K562 (cell line): Measurements from ENCODE around the gene TMED8. TPM values are rescaled to one million over a fixed set of nuclear protein-coding genes. Genes with fewer than 3 reads are reported as not detected.

Experiments used
- CHD4 ChIP-seq: fragments of 200-600 bp; sonication (generic); IDR thresholded peaks from 3 replicates; pipeline ENCODE4 v1.6.1; 2012; ENCODE audit warnings: low read depth, mild to moderate bottlenecking, mixed read lengths, low read length, inconsistent platforms; ENCODE audit not compliant: insufficient read depth, insufficient replicate concordance, poor library complexity, severe bottlenecking
- CREB1 ChIP-seq, 2 experiments: sonication (generic) in 1 of 2; formaldehyde crosslinking in 1 of 2; IDR thresholded peaks; 2 replicates each; pipeline versions ENCODE4 v1.6.1 to v1.8.0; 2012 to 2022; ENCODE audit warnings: inconsistent platforms in 1 of 2, mild to moderate bottlenecking in 1 of 2, missing genetic modification reagents in 1 of 2, moderate library complexity in 1 of 2
- ETV6 ChIP-seq, 3 experiments: fragments of 150-350 bp in 1 of 3; sonication (generic) in 1 of 3; formaldehyde crosslinking in 1 of 3; IDR thresholded peaks; 2 replicates each; pipeline versions ENCODE4 v1.6.1 to v1.8.0; 2014 to 2022; ENCODE audit warnings: borderline replicate concordance in 2 of 3, low read depth in 2 of 3, antibody characterized with exemption in 1 of 3, low read length in 1 of 3, mild to moderate bottlenecking in 1 of 3, missing genetic modification reagents in 1 of 3
- GATAD2B ChIP-seq: fragments of 450-650 bp; IDR thresholded peaks from 2 replicates; pipeline ENCODE4 v1.6.1; 2017; ENCODE audit warnings: mild to moderate bottlenecking, borderline replicate concordance
- HCFC1 ChIP-seq: IDR thresholded peaks from 2 replicates; pipeline ENCODE4 v1.6.1; 2012; ENCODE audit warnings: low read depth, low read length, improper control_type of control experiment
- JUNB ChIP-seq: fragments of 450-650 bp; formaldehyde crosslinking; conservative IDR thresholded peaks from 2 replicates; pipeline ENCODE4 v1.4.0; 2020; ENCODE audit warnings: mild to moderate bottlenecking
- MAFK ChIP-seq: IDR thresholded peaks from 2 replicates; pipeline ENCODE4 v1.6.1; 2011; ENCODE audit warnings: low read length, improper control_type of control experiment
- MAX ChIP-seq: sonication (generic); formaldehyde crosslinking; IDR thresholded peaks from 2 replicates; pipeline ENCODE4 v1.9.0; 2022; ENCODE audit warnings: mild to moderate bottlenecking, missing genetic modification reagents
- MTA1 ChIP-seq: fragments of 450-650 bp; IDR thresholded peaks from 2 replicates; pipeline ENCODE4 v1.6.1; 2017; ENCODE audit warnings: borderline replicate concordance
- RBM34 ChIP-seq: fragments of 200-400 bp; formaldehyde crosslinking; IDR thresholded peaks from 2 replicates; pipeline ENCODE4 v1.6.1; 2018; ENCODE audit warnings: low read length, borderline replicate concordance; ENCODE audit not compliant: insufficient read depth
- TFE3 ChIP-seq: fragments of 450-650 bp; formaldehyde crosslinking; IDR thresholded peaks from 2 replicates; pipeline ENCODE4 v1.4.0; 2020; ENCODE audit warnings: mild to moderate bottlenecking, mixed read lengths
- ZC3H8 ChIP-seq: fragments of 450-650 bp; IDR thresholded peaks from 2 replicates; pipeline ENCODE4 v1.6.1; 2017
- ZMIZ1 ChIP-seq, 2 experiments: fragments of 150-350 bp in 1 of 2; IDR thresholded peaks; 2 replicates each; pipeline ENCODE4 v1.6.1; 2012 to 2016; ENCODE audit warnings: low read depth in 2 of 2, low read length in 2 of 2, mild to moderate bottlenecking in 1 of 2, moderate library complexity in 1 of 2
- ZNF12 ChIP-seq: sonication (generic); formaldehyde crosslinking; IDR thresholded peaks from 2 replicates; pipeline ENCODE4 v1.4.0; 2020; ENCODE audit warnings: mild to moderate bottlenecking, missing genetic modification reagents
- ZNF699 ChIP-seq: fragments of 250-450 bp; sonication (Bioruptor Pico); IDR thresholded peaks from 2 replicates; pipeline ENCODE4 v1.8.0; 2021; ENCODE audit warnings: mild to moderate bottlenecking, moderate library complexity; ENCODE audit not compliant: insufficient replicate concordance
- ZNF780A ChIP-seq: fragments of 250-450 bp; sonication (Bioruptor Pico); IDR thresholded peaks from 2 replicates; pipeline ENCODE4 v1.5.0; 2021; ENCODE audit warnings: mild to moderate bottlenecking
- polyA plus RNA-seq, 8 experiments: library from polyadenylated mRNA; depleted of rRNA in 4 of 8; stranded (reverse) in 5 of 8; unstranded in 3 of 8; fragments of >200 nt; fragmentation: Nextera tagmentation in 2 of 8; fragmentation: Illumina TruSeq in 1 of 8; extraction: Ambion mirVana in 2 of 8; extraction: Trizol in 1 of 8; gene quantifications; 2 replicates each; pipeline versions ENCODE4 v1.2.1 to v1.2.3, GENCODE V29; 2011 to 2014; ENCODE audit warnings: inconsistent platforms in 1 of 8, missing spikeins in 1 of 8
- total RNA-seq, 7 experiments: library from RNA; depleted of rRNA in 6 of 7; stranded (reverse); fragments of >200 nt in 6 of 7; fragmentation: Illumina TruSeq in 2 of 7; extraction: Trizol in 2 of 7; gene quantifications; 2 replicates each; pipeline versions ENCODE4 v1.2.1 to v1.2.3, GENCODE V29; 2011 to 2021; ENCODE audit warnings: low replicate concordance in 1 of 7
- TF ChIP-seq, protein P1 (sequence below): fragments of 450-650 bp; formaldehyde crosslinking; IDR thresholded peaks from 2 replicates; pipeline ENCODE4 v1.4.0; 2020; ENCODE audit warnings: mild to moderate bottlenecking, moderate library complexity
- TF ChIP-seq, protein P2 (sequence below): fragments of 450-650 bp; IDR thresholded peaks from 2 replicates; pipeline ENCODE4 v1.6.1; 2014; ENCODE audit warnings: low read depth, mild to moderate bottlenecking, moderate library complexity, borderline replicate concordance

Gene TMED8
- total and polyA plus RNA-seq, 9 of the 15 experiments (the other 6 are each of a cell fraction or from before 2014, with no cell fraction given): 3.3 to 17.4 (median 12.0) TPM

- no peak for TF ChIP-seq ZNF12 (CRISPR knock-in tag)
- TF ChIP-seq, protein P1, sequence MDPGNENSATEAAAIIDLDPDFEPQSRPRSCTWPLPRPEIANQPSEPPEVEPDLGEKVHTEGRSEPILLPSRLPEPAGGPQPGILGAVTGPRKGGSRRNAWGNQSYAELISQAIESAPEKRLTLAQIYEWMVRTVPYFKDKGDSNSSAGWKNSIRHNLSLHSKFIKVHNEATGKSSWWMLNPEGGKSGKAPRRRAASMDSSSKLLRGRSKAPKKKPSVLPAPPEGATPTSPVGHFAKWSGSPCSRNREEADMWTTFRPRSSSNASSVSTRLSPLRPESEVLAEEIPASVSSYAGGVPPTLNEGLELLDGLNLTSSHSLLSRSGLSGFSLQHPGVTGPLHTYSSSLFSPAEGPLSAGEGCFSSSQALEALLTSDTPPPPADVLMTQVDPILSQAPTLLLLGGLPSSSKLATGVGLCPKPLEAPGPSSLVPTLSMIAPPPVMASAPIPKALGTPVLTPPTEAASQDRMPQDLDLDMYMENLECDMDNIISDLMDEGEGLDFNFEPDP (CRISPR knock-in tag): no peak
- no peak for TF ChIP-seq MAFK
- TF ChIP-seq ZMIZ1 (IDR thresholded peaks at IDR 0.05; ENCODE audit: low read depth in 2 of 2, low read length in 2 of 2): no peak
- no peak for TF ChIP-seq MTA1
- peak; percentile 43; the same call in 1 of the 2 replicates for TF ChIP-seq CREB1 (IDR thresholded peaks at IDR 0.05)
- TF ChIP-seq CREB1 (CRISPR knock-in tag; IDR thresholded peaks at IDR 0.05): peak; percentile 47; the same call in 1 of the 2 replicates
- TF ChIP-seq RBM34: no peak
- no peak for TF ChIP-seq ETV6 (IDR thresholded peaks at IDR 0.05; ENCODE audit: borderline replicate concordance in 1 of 2, low read depth in 2 of 2, low read length in 1 of 2)
- no peak for TF ChIP-seq ETV6 (CRISPR knock-in tag; IDR thresholded peaks at IDR 0.05; ENCODE audit: borderline replicate concordance)
- TF ChIP-seq MAX (CRISPR knock-in tag): peak; percentile 60
- no peak for TF ChIP-seq ZC3H8
- TF ChIP-seq JUNB (CRISPR knock-in tag): no peak
- TF ChIP-seq TFE3 (CRISPR knock-in tag): no peak
- no peak for TF ChIP-seq ZNF699 (CRISPR knock-in tag)
- no peak for TF ChIP-seq CHD4
- TF ChIP-seq, protein P2, sequence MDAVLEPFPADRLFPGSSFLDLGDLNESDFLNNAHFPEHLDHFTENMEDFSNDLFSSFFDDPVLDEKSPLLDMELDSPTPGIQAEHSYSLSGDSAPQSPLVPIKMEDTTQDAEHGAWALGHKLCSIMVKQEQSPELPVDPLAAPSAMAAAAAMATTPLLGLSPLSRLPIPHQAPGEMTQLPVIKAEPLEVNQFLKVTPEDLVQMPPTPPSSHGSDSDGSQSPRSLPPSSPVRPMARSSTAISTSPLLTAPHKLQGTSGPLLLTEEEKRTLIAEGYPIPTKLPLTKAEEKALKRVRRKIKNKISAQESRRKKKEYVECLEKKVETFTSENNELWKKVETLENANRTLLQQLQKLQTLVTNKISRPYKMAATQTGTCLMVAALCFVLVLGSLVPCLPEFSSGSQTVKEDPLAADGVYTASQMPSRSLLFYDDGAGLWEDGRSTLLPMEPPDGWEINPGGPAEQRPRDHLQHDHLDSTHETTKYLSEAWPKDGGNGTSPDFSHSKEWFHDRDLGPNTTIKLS: 0 out of 2 replicates have a peak, but pooled peaks have one; percentile 24
- TF ChIP-seq HCFC1: no peak
- TF ChIP-seq ZNF780A (CRISPR knock-in tag): no peak
- TF ChIP-seq GATAD2B: peak; percentile 61; the same call in 1 of the 2 replicates
These were observed 56.5 kb downstream of the TMED8 start, which contains the start of gene POMT2 (continued) for GRCh38 chr14:77320238-77320935.
